CD4-positive, alpha-beta T cell treated with Interleukin-2 at 100 ng/mL for 4 hours (primary cell): ENCODE data around the gene TNS1.

Source experiments
- DNase-seq: peaks from one replicate; pipeline ENCODE4 v3.0.0-alpha.2; 2020; ENCODE audit warnings: low spot score

Gene TNS1

GRCh38 chr2:217956586-217957457 is 46.0 kb downstream of the TNS1 start:
- no peak for DNase-seq

- no peak for DNase-seq
Measured at GRCh38 chr2:217955881-217956493, 46.8 kb downstream of the TNS1 start.

GRCh38 chr2:217954971-217955740 is 47.6 kb downstream of the TNS1 start:
- no peak for DNase-seq

GRCh38 chr2:217954469-217954868 is 48.3 kb downstream of the TNS1 start:
- no peak for DNase-seq

GRCh38 chr2:217954051-217954450 is 48.7 kb downstream of the TNS1 start:
- no peak for DNase-seq

- DNase-seq = no peak
Measured at GRCh38 chr2:217953531-217953932, 49.3 kb downstream of the TNS1 start.

- no peak for DNase-seq
Measured at GRCh38 chr2:217953011-217953481, 49.7 kb downstream of the TNS1 start.

GRCh38 chr2:217952409-217952808 is 50.4 kb downstream of the TNS1 start:
- DNase-seq = no peak

GRCh38 chr2:217951521-217952247 is 51.1 kb downstream of the TNS1 start:
- no peak for DNase-seq

- DNase-seq = no peak
Measured at GRCh38 chr2:217951091-217951490, 51.7 kb downstream of the TNS1 start.

GRCh38 chr2:217950401-217950871 is 52.4 kb downstream of the TNS1 start:
- no peak for DNase-seq

GRCh38 chr2:217949447-217949846 is 53.3 kb downstream of the TNS1 start:
- no peak for DNase-seq

- no peak for DNase-seq
Measured at GRCh38 chr2:217948897-217949296, 53.9 kb downstream of the TNS1 start.

GRCh38 chr2:217948351-217948791 is 54.4 kb downstream of the TNS1 start:
- no peak for DNase-seq

GRCh38 chr2:217947383-217948350 is 55.1 kb downstream of the TNS1 start:
- DNase-seq = no peak

- DNase-seq = no peak
Measured at GRCh38 chr2:217946051-217946450, 56.7 kb downstream of the TNS1 start.

- DNase-seq = no peak
Measured at GRCh38 chr2:217945530-217945929, 57.3 kb downstream of the TNS1 start.

- no peak for DNase-seq
Measured at GRCh38 chr2:217944923-217945322, 57.9 kb downstream of the TNS1 start.

- no peak for DNase-seq
Measured at GRCh38 chr2:217944366-217944765, 58.4 kb downstream of the TNS1 start.
